Suprapubic skin (tissue), 4 donors: ENCODE results near the gene CHD3. TPM values are rescaled to one million over a fixed set of nuclear protein-coding genes. Genes with fewer than 3 reads are reported as not detected.

ENCODE experiments used
- DNase-seq, 2 donors: peaks; one replicate each; pipeline ENCODE4 v3.0.0-alpha.2; 2019; ENCODE audit warnings: low spot score in 2 of 2
- H3K27ac ChIP-seq: fragments of 200-600 bp; sonication (generic); one replicate; pipeline ENCODE4 v1.5.1; 2019
- H3K27me3 ChIP-seq: fragments of 200-600 bp; sonication (generic); one replicate; pipeline ENCODE4 v1.5.1; 2019
- H3K36me3 ChIP-seq: fragments of 200-600 bp; sonication (generic); one replicate; pipeline ENCODE4 v1.5.1; 2019
- H3K4me1 ChIP-seq: fragments of 200-600 bp; sonication (generic); one replicate; pipeline ENCODE4 v1.5.1; 2019
- H3K4me3 ChIP-seq: fragments of 200-600 bp; sonication (generic); one replicate; pipeline ENCODE4 v1.5.1; 2019; ENCODE audit warnings: mild to moderate bottlenecking
- H3K9me3 ChIP-seq: fragments of 200-600 bp; sonication (generic); one replicate; pipeline ENCODE4 v1.5.1; 2019
- CTCF ChIP-seq, 2 donors: fragments of 200-600 bp in 1 of 2; fragments of 450-650 bp in 1 of 2; sonication (generic) in 1 of 2; IDR thresholded peaks; one replicate each; pipeline ENCODE4 v1.5.1; 2016 to 2019; ENCODE audit warnings: antibody characterized with exemption in 2 of 2, mild to moderate bottlenecking in 1 of 2, moderate library complexity in 1 of 2
- EP300 ChIP-seq: sonication (generic); formaldehyde crosslinking; IDR thresholded peaks from one replicate; pipeline ENCODE4 v1.6.1; 2017; ENCODE audit warnings: antibody characterized with exemption
- POLR2A ChIP-seq, 2 donors: fragments of 450-650 bp; IDR thresholded peaks; one replicate each; pipeline ENCODE4 v1.6.1; 2017; ENCODE audit warnings: antibody characterized with exemption in 2 of 2, mild to moderate bottlenecking in 2 of 2, moderate library complexity in 2 of 2
- POLR2AphosphoS5 ChIP-seq, 3 donors: sonication (generic); formaldehyde crosslinking; IDR thresholded peaks; one replicate each; pipeline ENCODE4 v1.6.1; 2017; ENCODE audit warnings: antibody characterized with exemption in 3 of 3
- WGBS: methylation state at CpG from one replicate; pipeline ENCODE4 v1.1.5; 2018; 5-methylcytosine and 5-hydroxymethylcytosine counted together
- total RNA-seq, 4 donors: library from RNA; depleted of rRNA; stranded (reverse); fragments of >200 nt; gene quantifications; one replicate each; pipeline ENCODE4 v1.1.0, GENCODE V29; 2016

CHD3 gene
- total RNA-seq, 4 donors from 2014 or later = 42.1 to 76.0 (median 67.7) TPM

GRCh38 chr17:7841396-7841914 is 47.1 kb upstream of the CHD3 start:
- peak; percentile 93 to 96 for DNase-seq
- peaks cover 82% of the 10 kb centered on the region for H3K4me1 ChIP-seq

GRCh38 chr17:7841915-7842379 is 46.6 kb upstream of the CHD3 start:
- no peak for TF ChIP-seq CTCF (IDR thresholded peaks at IDR 0.05)
- TF ChIP-seq POLR2AphosphoS5 (IDR thresholded peaks at IDR 0.05) = peak in 2 of 3 donors; percentile 3 to 56
- Histone ChIP-seq H3K4me1 (peaks cover 77% of the 10 kb centered on the region), H3K4me3 (peak overlapping the region; percentile 76), H3K36me3 (peaks cover 16% of the 10 kb centered on the region), H3K27ac (peak overlapping the region; percentile 99), H3K9me3 (no peaks in the 10 kb centered on the region), H3K27me3 (no peaks in the 10 kb centered on the region)
- DNase-seq = peak; percentile 95 to 96
- WGBS = 0% methylated on average over 15 of the region's 46 CpGs

More at GRCh38 chr17:7841396-7841914, 47.1 kb upstream of the CHD3 start:
- no peaks in the 10 kb centered on the region for H3K9me3 ChIP-seq
- TF ChIP-seq POLR2A (IDR thresholded peaks at IDR 0.05) (no peak), POLR2AphosphoS5 (IDR thresholded peaks at IDR 0.05) (no peak), CTCF (IDR thresholded peaks at IDR 0.05) (peak in 1 of 2 donors; percentile 34), EP300 (no peak)
- peak overlapping the region; percentile 99 for H3K27ac ChIP-seq
- peaks cover 11% of the 10 kb centered on the region for H3K36me3 ChIP-seq
- WGBS = 4% methylated on average over 24 of the region's 34 CpGs
- H3K27me3 ChIP-seq = no peaks in the 10 kb centered on the region
- peak overlapping the region; percentile 76 for H3K4me3 ChIP-seq

- Histone ChIP-seq H3K36me3 (peaks cover 23% of the 10 kb centered on the region), H3K27ac (peak overlapping the region; percentile 99), H3K27me3 (no peaks in the 10 kb centered on the region), H3K4me3 (peak overlapping the region; percentile 76), H3K9me3 (no peaks in the 10 kb centered on the region), H3K4me1 (peaks cover 71% of the 10 kb centered on the region)
- WGBS = under 1% methylated on average over 27 of the region's 47 CpGs
- peak in 1 of 2 donors; percentile 94 for DNase-seq
- TF ChIP-seq POLR2A (IDR thresholded peaks at IDR 0.05) (peak; percentile 69), EP300 (no peak), POLR2AphosphoS5 (IDR thresholded peaks at IDR 0.05) (peak in 2 of 3 donors; percentile 16 to 40)
Observed at GRCh38 chr17:7842380-7843256, 46.0 kb upstream of the CHD3 start.

GRCh38 chr17:7843257-7843535 is 45.4 kb upstream of the CHD3 start:
- peaks cover 29% of the 10 kb centered on the region for H3K36me3 ChIP-seq
- TF ChIP-seq EP300 (no peak), POLR2AphosphoS5 (IDR thresholded peaks at IDR 0.05) (no peak), POLR2A (IDR thresholded peaks at IDR 0.05) (no peak), CTCF (IDR thresholded peaks at IDR 0.05) (no peak)
- no peaks in the 10 kb centered on the region for H3K9me3 ChIP-seq
- peaks cover 65% of the 10 kb centered on the region for H3K4me1 ChIP-seq
- DNase-seq = no peak
- no peaks in the 10 kb centered on the region for H3K27me3 ChIP-seq
- H3K4me3 ChIP-seq = peak overlapping the region; percentile 76
- H3K27ac ChIP-seq = peak overlapping the region; percentile 99
- WGBS = 0% methylated on average over 4 of the region's 17 CpGs

- peak; percentile 88 to 89 for DNase-seq
- Histone ChIP-seq H3K27me3 (no peaks in the 10 kb centered on the region), H3K36me3 (peaks cover 34% of the 10 kb centered on the region), H3K4me1 (peaks cover 60% of the 10 kb centered on the region), H3K4me3 (peak overlapping the region; percentile 76), H3K9me3 (no peaks in the 10 kb centered on the region), H3K27ac (peak overlapping the region; percentile 99)
- TF ChIP-seq POLR2A (IDR thresholded peaks at IDR 0.05) (peak in 1 of 2 donors; percentile 18), POLR2AphosphoS5 (IDR thresholded peaks at IDR 0.05) (no peak)
- under 1% methylated on average over 44 of the region's 61 CpGs for WGBS
Observed at GRCh38 chr17:7843536-7844291, 44.9 kb upstream of the CHD3 start.
